HUES64 (cell line): ENCODE results near the gene EVI5L.

Experiments used
- H3K27ac ChIP-seq: 2 replicates; pipeline ENCODE4 v1.7.0; 2013; ENCODE audit warnings: low read depth, low read length, inconsistent platforms
- H3K27me3 ChIP-seq: 2 replicates; pipeline ENCODE4 v1.6.1; 2013; ENCODE audit warnings: mild to moderate bottlenecking, low read length; ENCODE audit not compliant: insufficient read depth
- H3K36me3 ChIP-seq: 2 replicates; pipeline ENCODE4 v1.6.1; 2013; ENCODE audit warnings: mild to moderate bottlenecking, low read length; ENCODE audit not compliant: insufficient read depth
- H3K4me1 ChIP-seq: 2 replicates; pipeline ENCODE4 v1.6.1; 2013; ENCODE audit warnings: mild to moderate bottlenecking, low read length, moderate library complexity; ENCODE audit not compliant: insufficient read depth
- H3K4me3 ChIP-seq: 2 replicates; pipeline ENCODE4 v1.5.1; 2013; ENCODE audit warnings: mild to moderate bottlenecking, low read length, moderate library complexity
- H3K9ac ChIP-seq: 2 replicates; pipeline ENCODE4 v1.6.1; 2013; ENCODE audit warnings: mild to moderate bottlenecking, low read depth, low read length
- H3K9me3 ChIP-seq: 2 replicates; pipeline ENCODE4 v1.6.1; 2013; ENCODE audit warnings: low read depth, low read length; ENCODE audit not compliant: insufficient read depth
- WGBS: fragments of 150-250, 120-280 bp; methylation state at CpG from one replicate; pipeline ENCODE4 v1.1.7; 2013; ENCODE audit warnings: missing lambda C conversion rate; 5-methylcytosine and 5-hydroxymethylcytosine counted together

The EVI5L gene

DNA sequence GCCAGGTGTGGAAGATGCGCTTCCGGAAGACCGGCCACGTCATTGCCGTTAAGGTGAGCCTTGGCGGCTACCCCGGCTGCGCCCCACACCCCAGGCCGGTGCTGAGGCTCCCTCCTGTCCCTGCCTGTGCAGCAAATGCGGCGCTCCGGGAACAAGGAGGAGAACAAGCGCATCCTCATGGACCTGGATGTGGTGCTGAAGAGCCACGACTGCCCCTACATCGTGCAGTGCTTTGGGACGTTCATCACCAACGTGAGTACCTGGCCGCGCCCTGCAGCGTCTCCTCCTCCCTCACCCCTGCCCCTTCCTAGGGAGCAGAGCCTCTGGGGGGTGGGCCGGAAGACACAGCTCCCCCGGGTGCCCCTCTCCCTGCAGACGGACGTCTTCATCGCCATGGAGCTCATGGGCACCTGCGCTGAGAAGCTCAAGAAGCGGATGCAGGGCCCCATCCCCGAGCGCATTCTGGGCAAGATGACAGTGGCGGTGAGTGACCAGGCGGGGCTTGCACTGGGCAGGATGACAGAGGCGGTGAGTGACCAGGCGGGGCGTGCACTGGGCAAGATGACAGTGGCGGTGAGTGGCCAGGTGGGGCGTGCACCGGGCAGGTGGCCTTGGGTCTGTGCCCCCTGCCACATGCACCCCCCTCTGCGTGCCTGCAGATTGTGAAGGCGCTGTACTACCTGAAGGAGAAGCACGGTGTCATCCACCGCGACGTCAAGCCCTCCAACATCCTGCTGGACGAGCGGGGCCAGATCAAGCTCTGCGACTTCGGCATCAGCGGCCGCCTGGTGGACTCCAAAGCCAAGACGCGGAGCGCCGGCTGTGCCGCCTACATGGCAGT is 80.5 kb downstream of the EVI5L start:
- Histone ChIP-seq H3K9ac (no peak overlapping the region), H3K9me3 (no peaks in the 10 kb centered on the region), H3K4me3 (no peak overlapping the region), H3K27me3 (peaks cover 12% of the 10 kb centered on the region), H3K27ac (no peak overlapping the region), H3K4me1 (no peaks in the 10 kb centered on the region), H3K36me3 (peaks cover 35% of the 10 kb centered on the region)
- WGBS, result 96% methylated on average over 54 of the region's 54 CpGs

DNA sequence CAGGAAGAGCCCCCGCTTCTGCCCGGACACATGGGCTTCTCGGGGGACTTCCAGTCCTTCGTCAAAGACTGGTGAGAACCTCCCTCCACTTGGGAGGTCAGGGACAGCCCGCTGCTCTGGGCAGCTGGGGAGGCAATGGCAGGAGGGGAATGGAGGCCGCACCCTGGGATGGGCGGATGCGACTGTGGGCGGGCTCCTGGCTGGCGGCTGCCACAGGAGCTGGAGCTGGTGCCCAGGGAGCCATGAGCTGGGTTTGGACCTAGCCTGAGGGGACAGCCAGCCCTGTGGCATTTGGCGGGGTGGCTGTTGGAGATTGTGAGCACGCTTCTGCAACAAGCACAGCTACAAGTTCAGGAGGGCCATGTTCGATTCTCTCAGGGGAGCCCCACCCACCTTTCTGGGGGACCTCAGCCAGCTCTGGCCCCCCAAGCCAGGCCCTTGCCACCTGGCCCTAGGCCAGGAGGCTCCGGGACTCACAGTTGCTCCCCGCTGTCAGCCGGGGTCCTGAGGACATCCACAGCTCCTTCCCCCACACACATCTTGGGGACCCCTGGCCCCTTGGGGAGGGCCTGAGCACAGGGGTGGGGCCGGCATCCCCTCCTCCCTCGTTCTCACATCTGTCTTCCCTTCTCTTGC is 81.6 kb downstream of the EVI5L start:
- peaks cover 29% of the 10 kb centered on the region for H3K36me3 ChIP-seq
- peaks cover 23% of the 10 kb centered on the region for H3K27me3 ChIP-seq
- H3K9ac ChIP-seq, result no peak overlapping the region
- no peaks in the 10 kb centered on the region for H3K9me3 ChIP-seq
- WGBS, result 93% methylated on average over 18 of the region's 18 CpGs
- no peaks in the 10 kb centered on the region for H3K4me1 ChIP-seq
- H3K27ac ChIP-seq, result no peak overlapping the region
- H3K4me3 ChIP-seq, result no peak overlapping the region

DNA sequence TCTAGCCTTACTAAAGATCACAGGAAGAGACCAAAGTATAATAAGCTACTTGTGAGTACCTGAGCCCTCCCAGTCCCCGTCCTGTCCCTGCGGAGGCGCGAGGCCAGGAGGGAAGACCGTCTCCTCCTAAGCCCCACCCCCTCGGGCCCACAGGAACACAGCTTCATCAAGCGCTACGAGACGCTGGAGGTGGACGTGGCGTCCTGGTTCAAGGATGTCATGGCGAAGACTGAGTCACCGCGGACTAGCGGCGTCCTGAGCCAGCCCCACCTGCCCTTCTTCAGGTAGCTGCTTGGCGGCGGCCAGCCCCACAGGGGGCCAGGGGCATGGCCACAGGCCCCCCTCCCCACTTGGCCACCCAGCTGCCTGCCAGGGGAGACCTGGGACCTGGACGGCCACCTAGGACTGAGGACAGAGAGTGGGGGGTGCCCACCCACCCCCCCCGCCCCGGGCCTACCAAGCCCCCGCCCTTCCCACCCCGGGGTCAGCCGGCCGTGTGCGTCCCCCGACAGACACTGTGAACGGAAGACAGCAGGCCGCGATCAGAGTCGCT is 82.2 kb downstream of the EVI5L start:
- Histone ChIP-seq H3K27ac (no peak overlapping the region), H3K27me3 (peaks cover 29% of the 10 kb centered on the region), H3K4me3 (no peak overlapping the region), H3K36me3 (peaks cover 29% of the 10 kb centered on the region), H3K9me3 (no peaks in the 10 kb centered on the region), H3K4me1 (no peaks in the 10 kb centered on the region), H3K9ac (no peak overlapping the region)
- 93% methylated on average over 31 of the region's 31 CpGs for WGBS

DNA sequence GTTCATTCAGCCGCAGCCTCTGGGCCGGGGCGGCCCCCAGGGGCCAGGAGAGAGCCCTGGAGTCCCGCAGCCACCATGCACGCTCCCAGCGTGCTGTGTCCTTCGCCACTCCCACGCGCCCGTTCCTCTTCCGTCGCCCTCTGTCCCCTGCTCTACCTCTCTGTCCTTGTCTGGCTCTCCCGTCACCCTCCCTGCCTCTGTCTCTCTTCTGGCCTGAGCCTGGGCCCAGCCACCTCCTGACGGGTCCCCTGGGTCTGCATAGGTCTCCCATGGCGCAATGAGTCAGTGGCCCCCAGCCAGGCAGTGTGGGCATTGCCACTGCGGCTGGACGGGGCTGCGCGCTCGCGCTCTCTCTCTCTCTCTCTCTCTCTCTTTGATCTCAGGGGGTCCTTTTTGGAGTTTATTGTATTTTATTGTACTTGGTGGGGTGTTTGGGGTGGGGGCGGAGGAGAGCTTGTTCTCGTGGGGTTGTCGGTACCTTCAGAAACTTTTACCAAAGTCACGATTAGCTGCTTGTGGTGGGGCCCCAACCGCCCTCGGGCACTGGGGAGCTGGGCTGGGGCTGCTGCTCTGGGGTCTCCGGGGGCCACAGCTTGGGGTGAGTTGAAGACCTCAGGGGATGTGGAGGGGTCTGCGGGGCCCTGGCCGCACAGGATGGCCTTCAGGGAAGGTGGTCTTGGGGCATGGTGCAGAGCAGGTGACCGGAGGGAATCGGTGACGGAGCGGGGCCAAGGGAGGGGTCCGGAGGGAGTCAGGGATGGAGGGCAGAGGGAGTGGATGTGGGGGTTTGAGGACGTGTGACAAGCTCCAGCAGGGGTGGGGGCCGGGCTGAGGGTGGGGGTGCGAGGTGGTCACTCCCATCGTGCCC is 82.9 kb downstream of the EVI5L start:
- no peaks in the 10 kb centered on the region for H3K4me1 ChIP-seq
- no peak overlapping the region for H3K27ac ChIP-seq
- no peaks in the 10 kb centered on the region for H3K9me3 ChIP-seq
- no peak overlapping the region for H3K4me3 ChIP-seq
- H3K27me3 ChIP-seq, result peaks cover 36% of the 10 kb centered on the region
- peaks cover 29% of the 10 kb centered on the region for H3K36me3 ChIP-seq
- H3K9ac ChIP-seq, result no peak overlapping the region
- 95% methylated on average over 39 of the region's 39 CpGs for WGBS

DNA sequence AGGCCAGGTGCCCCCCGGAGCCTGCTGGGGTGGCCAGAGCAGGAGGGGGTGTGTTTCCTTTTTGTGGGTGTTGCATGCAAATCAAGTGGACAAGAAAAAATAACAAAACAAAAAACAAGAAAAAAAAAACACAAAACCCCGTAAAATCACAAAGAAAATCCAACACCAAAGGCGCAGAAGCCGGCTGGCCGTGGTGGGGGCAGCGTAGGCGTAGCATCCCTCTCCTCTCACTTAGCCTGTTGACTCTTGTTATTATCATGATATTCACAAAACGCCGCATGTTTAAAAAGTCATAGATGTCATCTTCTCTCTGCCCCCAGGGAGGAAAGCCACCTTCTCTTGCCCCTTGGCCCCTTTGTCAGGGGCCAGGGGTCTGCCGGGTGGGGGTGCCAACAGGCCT is 83.6 kb downstream of the EVI5L start:
- Histone ChIP-seq H3K4me1 (no peaks in the 10 kb centered on the region; the same call in 1 of the 2 replicates), H3K27me3 (peaks cover 44% of the 10 kb centered on the region), H3K4me3 (no peak overlapping the region), H3K27ac (no peak overlapping the region), H3K36me3 (peaks cover 29% of the 10 kb centered on the region), H3K9me3 (no peaks in the 10 kb centered on the region), H3K9ac (no peak overlapping the region)
- WGBS, result 94% methylated on average over 10 of the region's 10 CpGs

DNA sequence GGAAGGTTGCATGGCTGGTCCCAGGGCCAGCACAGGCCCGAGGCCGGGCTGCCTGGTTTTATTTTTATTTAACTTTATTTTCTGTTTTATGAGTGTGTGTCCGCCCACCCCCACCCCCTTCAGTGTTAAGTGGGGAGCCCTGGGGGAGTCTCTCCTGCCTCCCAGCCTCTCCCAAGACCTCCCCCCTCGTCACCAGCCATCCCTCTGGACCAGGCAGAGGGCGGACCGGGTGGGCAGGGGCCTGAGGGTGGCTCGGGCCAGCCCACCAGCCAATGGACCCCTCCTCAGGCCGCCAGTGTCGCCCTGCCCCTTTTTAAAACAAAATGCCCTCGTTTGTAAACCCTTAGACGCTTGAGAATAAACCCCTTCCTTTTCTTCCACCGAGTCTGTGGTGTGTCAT is 84.1 kb downstream of the EVI5L start:
- WGBS, result 76% methylated on average over 10 of the region's 12 CpGs
- Histone ChIP-seq H3K4me3 (no peak overlapping the region), H3K9me3 (no peaks in the 10 kb centered on the region), H3K27me3 (peaks cover 48% of the 10 kb centered on the region), H3K4me1 (no peaks in the 10 kb centered on the region; the same call in 1 of the 2 replicates), H3K36me3 (peaks cover 29% of the 10 kb centered on the region), H3K9ac (no peak overlapping the region), H3K27ac (no peak overlapping the region)
